Mucosa of rectum (tissue), 2 donors: ENCODE data around the gene MED27.

ENCODE experiments used
- H3K27ac ChIP-seq, 2 donors: one replicate each; pipeline ENCODE4 v1.7.0; 2013; ENCODE audit warnings: inconsistent platforms in 2 of 2, low read depth in 2 of 2, low read length in 2 of 2
- H3K27me3 ChIP-seq, 2 donors: one replicate each; pipeline ENCODE4 v1.7.0; 2013; ENCODE audit warnings: low read length in 2 of 2; ENCODE audit not compliant: control insufficient read depth in 2 of 2, insufficient read depth in 2 of 2
- H3K36me3 ChIP-seq, 2 donors: one replicate each; pipeline ENCODE4 v1.7.0; 2013; ENCODE audit warnings: low read length in 2 of 2; ENCODE audit not compliant: control insufficient read depth in 2 of 2, insufficient read depth in 2 of 2
- H3K4me1 ChIP-seq, 2 donors: one replicate each; pipeline ENCODE4 v1.7.0; 2013; ENCODE audit warnings: low read length in 2 of 2, mild to moderate bottlenecking in 1 of 2; ENCODE audit not compliant: control insufficient read depth in 2 of 2, insufficient read depth in 2 of 2
- H3K4me3 ChIP-seq, 2 donors: one replicate each; pipeline ENCODE4 v1.7.0; 2013; ENCODE audit warnings: low read length in 2 of 2
- H3K9ac ChIP-seq, 2 donors: one replicate each; pipeline ENCODE4 v1.7.0; 2013; ENCODE audit warnings: low read length in 2 of 2, low read depth in 1 of 2, mild to moderate bottlenecking in 1 of 2
- H3K9me3 ChIP-seq, 2 donors: one replicate each; pipeline ENCODE4 v1.7.0; 2013; ENCODE audit warnings: low read length in 2 of 2; ENCODE audit not compliant: control insufficient read depth in 2 of 2
- donor health status: healthy.
- donor health status: Normal muscosa, but diverticular disease.

Gene MED27

GRCh38 chr9:131869348-131869747 lies 210.3 kb downstream of the MED27 start:
- Histone ChIP-seq H3K36me3 (no peaks in the 10 kb centered on the region), H3K27me3 (no peaks in the 10 kb centered on the region), H3K27ac (no peak overlapping the region), H3K9me3 (no peaks in the 10 kb centered on the region), H3K4me3 (no peak overlapping the region), H3K4me1 (no peaks in the 10 kb centered on the region), H3K9ac (no peak overlapping the region)

GRCh38 chr9:131868766-131869165 lies 210.9 kb downstream of the MED27 start:
- H3K36me3 ChIP-seq = no peaks in the 10 kb centered on the region
- no peak overlapping the region for H3K9ac ChIP-seq
- H3K4me1 ChIP-seq = no peaks in the 10 kb centered on the region
- no peak overlapping the region for H3K27ac ChIP-seq
- H3K27me3 ChIP-seq = no peaks in the 10 kb centered on the region
- no peak overlapping the region for H3K4me3 ChIP-seq
- H3K9me3 ChIP-seq = no peaks in the 10 kb centered on the region

GRCh38 chr9:131867611-131868192 lies 212.0 kb downstream of the MED27 start:
- H3K4me1 ChIP-seq = no peaks in the 10 kb centered on the region
- no peak overlapping the region for H3K27ac ChIP-seq
- H3K36me3 ChIP-seq = peaks cover 0 to 3% of the 10 kb centered on the region in 2 donors
- no peaks in the 10 kb centered on the region for H3K9me3 ChIP-seq
- no peak overlapping the region for H3K9ac ChIP-seq
- H3K27me3 ChIP-seq = no peaks in the 10 kb centered on the region
- no peak overlapping the region for H3K4me3 ChIP-seq

GRCh38 chr9:131865446-131866195 lies 214.0 kb downstream of the MED27 start:
- Histone ChIP-seq H3K27ac (no peak overlapping the region), H3K27me3 (no peaks in the 10 kb centered on the region), H3K36me3 (peaks cover 6 to 11% of the 10 kb centered on the region in 2 donors), H3K9ac (no peak overlapping the region), H3K4me1 (no peaks in the 10 kb centered on the region), H3K4me3 (no peak overlapping the region), H3K9me3 (no peaks in the 10 kb centered on the region)

GRCh38 chr9:131864531-131864930 lies 215.1 kb downstream of the MED27 start:
- no peaks in the 10 kb centered on the region for H3K9me3 ChIP-seq
- no peak overlapping the region for H3K9ac ChIP-seq
- no peak overlapping the region for H3K27ac ChIP-seq
- H3K4me3 ChIP-seq = no peak overlapping the region
- H3K36me3 ChIP-seq = peaks cover 6 to 15% of the 10 kb centered on the region in 2 donors
- no peaks in the 10 kb centered on the region for H3K4me1 ChIP-seq
- no peaks in the 10 kb centered on the region for H3K27me3 ChIP-seq

- H3K9me3 ChIP-seq = no peaks in the 10 kb centered on the region
- no peaks in the 10 kb centered on the region for H3K4me1 ChIP-seq
- no peak overlapping the region for H3K4me3 ChIP-seq
- no peaks in the 10 kb centered on the region for H3K27me3 ChIP-seq
- H3K27ac ChIP-seq = no peak overlapping the region
- H3K36me3 ChIP-seq = peaks cover 6 to 15% of the 10 kb centered on the region in 2 donors
- H3K9ac ChIP-seq = no peak overlapping the region
These were observed 216.3 kb downstream of the MED27 start for GRCh38 chr9:131863306-131863896.

GRCh38 chr9:131862261-131862660 lies 217.4 kb downstream of the MED27 start:
- Histone ChIP-seq H3K4me3 (no peak overlapping the region), H3K9ac (no peak overlapping the region), H3K9me3 (no peaks in the 10 kb centered on the region), H3K27me3 (no peaks in the 10 kb centered on the region), H3K27ac (no peak overlapping the region), H3K4me1 (no peaks in the 10 kb centered on the region), H3K36me3 (peaks cover 6 to 15% of the 10 kb centered on the region in 2 donors)

GRCh38 chr9:131860430-131860829 lies 219.2 kb downstream of the MED27 start:
- no peaks in the 10 kb centered on the region for H3K27me3 ChIP-seq
- no peak overlapping the region for H3K4me3 ChIP-seq
- no peak overlapping the region for H3K27ac ChIP-seq
- H3K4me1 ChIP-seq = no peaks in the 10 kb centered on the region
- H3K9ac ChIP-seq = no peak overlapping the region
- peaks cover 6 to 15% of the 10 kb centered on the region in 2 donors for H3K36me3 ChIP-seq
- no peaks in the 10 kb centered on the region for H3K9me3 ChIP-seq

GRCh38 chr9:131858147-131858546 lies 221.5 kb downstream of the MED27 start:
- Histone ChIP-seq H3K4me3 (no peak overlapping the region), H3K9ac (no peak overlapping the region), H3K27me3 (no peaks in the 10 kb centered on the region), H3K36me3 (peaks cover 6 to 15% of the 10 kb centered on the region in 2 donors), H3K27ac (no peak overlapping the region), H3K4me1 (no peaks in the 10 kb centered on the region), H3K9me3 (no peaks in the 10 kb centered on the region)

GRCh38 chr9:131856105-131856504 lies 223.6 kb downstream of the MED27 start:
- no peak overlapping the region for H3K4me3 ChIP-seq
- no peaks in the 10 kb centered on the region for H3K9me3 ChIP-seq
- H3K27ac ChIP-seq = no peak overlapping the region
- peaks cover 0 to 3% of the 10 kb centered on the region in 2 donors for H3K36me3 ChIP-seq
- H3K9ac ChIP-seq = no peak overlapping the region
- H3K4me1 ChIP-seq = no peaks in the 10 kb centered on the region
- H3K27me3 ChIP-seq = no peaks in the 10 kb centered on the region
